SKM-1 treated with dmso at 0.1 percent for 144 hours (cell line): Measurements from ENCODE around the gene FBXL7.

Experiments
- DNase-seq: peaks from one replicate; lab custom pipeline; 2025; ENCODE audit not compliant: unreplicated experiment; lab: John Stamatoyannopoulos, UW

FBXL7 gene

DNA sequence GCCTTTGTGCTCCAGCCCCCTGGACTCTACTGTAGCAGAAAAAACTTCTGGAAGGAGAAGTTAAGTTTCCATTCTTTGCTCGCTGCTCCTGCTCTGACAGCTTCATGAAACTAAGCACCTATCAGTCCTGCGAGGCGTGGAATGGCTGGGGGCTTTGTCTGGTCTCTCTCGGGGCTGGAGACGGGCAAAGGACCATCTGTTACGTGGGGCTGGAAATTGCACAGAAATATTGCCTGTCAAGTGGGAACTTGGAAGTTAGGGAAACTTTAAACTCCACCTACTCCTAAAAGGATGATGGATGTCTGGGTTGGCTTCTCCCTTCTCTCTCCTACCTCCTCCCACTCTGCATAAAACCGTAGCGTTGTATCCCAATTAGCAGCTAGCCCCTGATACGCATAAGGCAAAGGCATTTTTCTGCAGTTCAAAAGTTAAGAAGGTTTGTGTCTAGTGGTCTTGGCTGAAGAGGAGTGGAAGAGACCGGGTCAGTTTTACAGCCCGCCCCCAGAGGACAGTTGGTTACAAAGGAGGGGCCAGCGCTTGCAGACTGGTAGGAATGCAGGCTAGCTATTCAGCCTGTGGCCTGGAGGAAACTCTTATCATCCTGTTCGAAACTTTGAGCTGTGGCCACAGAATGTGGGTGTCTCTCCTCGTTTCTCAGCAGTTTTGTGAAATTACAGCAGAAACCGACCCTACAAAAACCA, 1.3 kb downstream of the FBXL7 start:
- DNase-seq: no peak

DNA sequence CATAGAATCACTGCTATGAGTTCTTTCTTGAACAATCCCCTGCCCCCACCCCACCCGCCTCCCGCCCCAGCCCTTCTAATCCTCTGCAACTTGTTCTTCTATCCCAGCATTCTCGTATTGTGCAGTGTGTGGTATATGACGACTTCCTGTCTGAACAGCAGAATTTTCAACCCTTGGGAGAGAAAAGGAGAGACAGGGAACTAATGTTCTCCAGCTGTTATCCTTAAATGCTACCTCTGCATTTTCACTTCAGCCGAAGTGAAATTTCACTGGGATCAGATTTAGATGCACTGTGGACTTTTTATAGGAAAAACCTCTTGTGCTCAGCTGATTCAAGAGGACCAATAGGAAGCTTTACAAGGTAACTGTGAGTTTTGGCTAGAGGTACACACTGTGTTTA, 2.2 kb downstream of the FBXL7 start:
- DNase-seq: no peak

DNA sequence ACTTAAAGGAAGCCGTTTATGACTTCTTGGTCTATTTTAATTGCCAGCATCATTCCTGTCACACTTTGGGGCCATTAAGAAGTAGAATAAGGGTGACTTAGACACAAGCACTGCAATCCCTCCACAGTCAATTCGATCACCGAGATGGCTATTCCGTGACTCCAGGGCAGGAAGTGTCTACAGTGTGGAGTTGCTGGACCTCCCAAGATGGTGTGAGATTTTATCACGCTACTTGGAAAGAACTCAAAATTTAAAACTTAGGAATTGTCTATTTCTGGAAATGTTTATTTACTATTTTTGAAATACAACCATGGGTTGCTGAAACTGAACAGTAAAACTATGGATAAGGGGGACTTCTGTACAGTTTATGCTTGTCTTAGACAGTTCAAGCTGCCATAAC, 6.2 kb downstream of the FBXL7 start:
- DNase-seq: no peak

GRCh38 chr5:15506897-15507296, 6.9 kb downstream of the FBXL7 start:
- no peak for DNase-seq

DNA sequence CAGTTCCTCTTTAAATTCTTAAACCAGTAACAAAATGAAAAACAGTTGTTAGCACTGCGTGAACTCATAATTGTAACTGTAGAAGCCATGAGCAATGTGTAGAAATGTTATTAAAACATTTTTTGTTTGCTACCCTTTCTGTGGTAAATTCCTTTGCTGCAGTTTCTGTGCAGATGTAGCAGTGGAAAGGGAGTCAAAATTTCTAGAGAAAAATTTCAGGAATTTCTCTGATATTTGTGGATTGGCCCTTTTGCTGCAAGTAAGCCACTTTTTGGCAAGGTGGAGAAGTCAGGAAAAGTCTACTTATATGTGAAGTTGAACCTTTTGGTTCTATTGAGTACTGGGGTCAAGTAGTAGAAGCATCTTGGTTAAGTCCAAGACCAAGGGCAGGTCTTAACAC, 10.1 kb downstream of the FBXL7 start:
- DNase-seq: no peak

- DNase-seq: no peak
These were observed 10.9 kb downstream of the FBXL7 start for GRCh38 chr5:15510831-15511230.

- DNase-seq: no peak
These were observed 13.5 kb downstream of the FBXL7 start for GRCh38 chr5:15513431-15513830.

- DNase-seq: no peak
These were observed 13.9 kb downstream of the FBXL7 start for GRCh38 chr5:15513911-15514310.

- no peak for DNase-seq
These were observed 15.2 kb downstream of the FBXL7 start for GRCh38 chr5:15515229-15515628.

DNA sequence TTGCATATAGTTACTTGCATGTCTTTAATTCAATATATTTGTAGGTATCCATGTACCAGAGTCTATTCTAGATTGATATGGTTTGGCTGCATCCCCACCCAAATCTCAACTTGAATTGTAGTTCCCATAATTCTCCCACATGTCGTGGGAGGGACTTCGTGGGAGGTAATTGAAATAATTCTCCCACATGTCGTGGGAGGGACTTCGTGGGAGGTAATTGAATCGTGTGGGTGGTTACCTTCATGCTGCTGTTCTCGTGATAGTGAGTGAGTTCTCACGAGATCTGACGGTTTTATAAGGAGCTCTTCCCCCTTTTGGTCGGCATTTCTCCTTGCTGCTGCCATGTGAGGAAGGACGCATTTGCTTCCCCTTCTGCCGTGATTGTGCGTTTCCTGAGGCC, 16.5 kb downstream of the FBXL7 start:
- DNase-seq: no peak

DNA sequence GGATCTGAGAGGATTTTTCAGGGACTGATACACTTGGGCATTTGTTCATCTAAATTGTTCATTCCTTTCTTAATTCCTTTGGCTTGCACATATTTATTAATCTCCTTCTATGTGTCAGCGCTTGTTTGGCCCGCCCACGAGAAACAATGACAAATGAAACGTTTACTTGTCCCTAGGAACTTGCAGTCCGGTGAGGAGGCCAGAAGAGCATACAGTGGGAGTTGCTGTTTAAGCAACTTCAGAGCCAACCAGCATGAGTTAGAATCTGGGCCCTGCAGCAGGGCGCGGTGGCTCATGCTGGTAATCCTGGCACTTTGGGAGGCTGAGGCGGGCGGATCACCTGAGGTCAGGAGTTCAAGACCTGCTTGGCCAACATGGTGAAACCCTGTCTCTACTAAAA, 18.8 kb downstream of the FBXL7 start:
- DNase-seq: no peak

DNA sequence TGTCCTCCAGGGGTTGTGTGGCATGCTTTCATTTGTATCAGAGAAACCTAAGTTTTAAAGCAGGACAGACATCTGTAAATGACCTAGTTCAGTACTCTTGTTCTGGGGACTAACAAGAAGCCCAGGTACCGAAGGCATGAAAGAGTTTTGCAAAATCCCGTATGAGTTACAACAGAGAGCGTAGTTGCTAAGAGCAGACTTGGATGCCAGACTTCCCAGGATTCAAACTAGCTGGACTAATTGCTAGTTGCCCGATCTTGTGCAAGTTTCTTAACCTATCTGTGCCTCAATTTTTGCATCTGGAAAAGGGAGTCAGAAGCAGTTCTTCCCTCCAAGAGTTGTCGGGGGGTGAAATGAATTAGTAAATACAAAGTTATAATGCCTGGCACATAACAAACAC, 20.9 kb downstream of the FBXL7 start:
- no peak for DNase-seq

DNA sequence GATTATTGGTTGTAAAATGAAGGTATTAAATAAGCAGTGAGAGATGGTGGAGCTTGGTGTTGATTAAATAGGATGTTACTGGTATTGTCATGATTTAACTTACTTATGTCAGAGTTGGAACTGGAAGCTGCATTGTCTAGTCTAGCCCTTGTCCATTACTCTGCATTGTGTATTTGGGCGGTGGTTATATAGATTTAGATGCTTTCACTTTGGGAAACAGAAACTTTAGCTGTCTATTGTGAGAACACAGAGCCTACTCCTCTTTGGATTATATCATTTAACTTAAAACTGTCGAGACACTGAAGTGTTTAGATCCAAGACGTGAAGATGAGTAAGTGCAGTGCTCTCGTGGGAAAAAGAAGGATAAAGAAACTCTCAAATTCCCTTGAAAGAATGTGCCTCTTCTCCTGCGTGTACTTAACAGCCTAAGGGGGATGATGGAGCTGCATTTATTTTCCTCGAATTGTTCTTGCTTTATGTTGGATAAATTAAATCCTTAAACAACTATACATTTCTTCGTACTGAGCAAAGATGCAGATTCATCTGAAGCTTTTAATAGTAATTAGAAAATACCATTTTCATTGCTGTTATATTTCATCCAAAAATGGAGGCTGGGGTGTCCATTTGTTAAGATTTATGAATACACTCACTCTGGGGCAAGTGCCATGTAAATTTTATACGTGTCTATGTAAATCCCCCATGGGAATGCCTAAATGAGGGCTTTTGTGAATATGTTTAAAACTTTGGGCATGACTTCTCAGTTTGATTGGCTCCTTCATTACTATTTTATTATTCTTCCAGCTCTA, 21.6 kb downstream of the FBXL7 start:
- no peak for DNase-seq

- no peak for DNase-seq
These were observed 22.2 kb downstream of the FBXL7 start for GRCh38 chr5:15522187-15522520.

GRCh38 chr5:15524712-15525111, 24.7 kb downstream of the FBXL7 start:
- no peak for DNase-seq

DNA sequence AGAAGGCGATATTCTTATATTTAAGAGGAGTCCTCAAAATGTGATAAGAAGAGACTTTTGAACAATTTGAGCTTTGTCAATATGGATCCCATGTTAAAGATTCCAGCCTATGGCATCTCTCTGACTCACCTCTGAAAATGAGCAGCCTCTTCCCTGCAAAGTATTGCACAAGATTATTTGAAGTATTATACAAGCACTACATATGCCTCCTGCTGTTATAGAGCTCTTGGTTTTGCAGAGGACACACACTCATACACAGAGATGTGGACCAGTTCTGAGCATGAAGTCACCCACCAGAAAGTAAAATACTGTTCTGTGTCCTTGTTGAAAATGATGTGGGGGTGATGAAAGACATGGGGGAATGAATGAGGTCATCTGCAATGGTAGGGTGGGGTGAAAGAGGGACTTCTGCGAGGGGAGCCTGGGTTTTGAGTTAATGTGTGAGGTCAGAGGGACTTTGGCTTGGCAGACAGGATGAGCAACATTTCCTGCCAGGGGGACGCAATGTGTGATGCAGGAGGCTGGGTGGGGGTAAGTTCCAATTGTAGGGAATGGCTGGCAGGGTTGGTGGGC, 25.8 kb downstream of the FBXL7 start:
- no peak for DNase-seq

- no peak for DNase-seq
These were observed 26.4 kb downstream of the FBXL7 start for GRCh38 chr5:15526413-15526812.

DNA sequence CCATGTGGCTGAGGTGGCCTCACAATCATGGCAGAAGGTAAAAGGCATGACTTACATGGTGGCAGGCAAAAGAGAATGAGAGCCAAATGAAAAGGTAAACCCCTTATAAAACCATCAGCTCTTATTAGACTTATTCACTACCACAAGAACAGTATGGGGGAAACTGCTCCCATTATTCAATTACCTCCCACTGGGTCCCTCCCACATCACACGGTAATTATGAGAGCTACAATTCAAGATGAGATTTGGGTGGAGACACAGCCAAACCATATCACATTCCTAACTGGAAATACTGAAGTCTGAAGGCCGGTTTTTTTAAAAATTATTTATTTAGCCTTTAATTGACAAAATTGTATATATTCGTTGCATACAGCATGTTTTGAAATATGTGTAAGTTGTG, 28.5 kb downstream of the FBXL7 start:
- no peak for DNase-seq

DNA sequence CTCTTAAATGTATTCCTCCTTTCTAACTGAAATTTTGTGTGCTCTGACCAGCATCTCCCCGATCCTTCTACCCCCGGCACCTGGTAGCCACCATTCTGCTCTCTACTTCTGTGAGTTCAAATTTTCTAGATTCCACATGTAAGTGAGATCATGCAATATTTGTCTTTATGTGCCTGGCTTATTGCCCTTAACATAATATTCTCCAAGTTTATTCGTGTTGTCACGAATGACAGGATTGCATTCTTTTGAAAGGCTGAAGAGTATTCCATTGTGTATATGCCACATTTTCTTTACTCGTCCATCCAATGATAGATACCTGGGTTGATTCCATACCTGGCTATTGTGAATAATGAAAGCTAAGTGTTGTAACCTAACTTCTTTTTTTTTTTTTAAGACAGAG, 29.0 kb downstream of the FBXL7 start:
- DNase-seq: no peak

DNA sequence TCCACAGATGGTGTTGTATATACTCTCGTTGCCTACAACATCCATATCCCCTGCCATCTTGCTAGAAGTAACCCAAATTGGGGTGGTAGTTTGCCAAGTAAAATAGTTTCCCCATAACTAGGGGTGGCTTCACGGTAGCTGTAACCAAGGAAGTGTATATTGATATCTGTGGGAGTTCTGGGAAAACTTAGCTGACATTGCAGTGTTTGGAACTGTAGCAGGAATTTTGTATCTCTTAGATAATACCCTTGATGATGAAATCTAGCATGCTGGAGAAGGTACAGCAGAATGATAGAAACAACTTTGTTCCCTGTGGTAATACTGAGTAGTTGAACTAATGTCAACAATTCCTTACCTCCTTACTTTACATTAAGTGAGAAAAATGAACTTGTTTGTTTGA, 29.8 kb downstream of the FBXL7 start:
- no peak for DNase-seq

DNA sequence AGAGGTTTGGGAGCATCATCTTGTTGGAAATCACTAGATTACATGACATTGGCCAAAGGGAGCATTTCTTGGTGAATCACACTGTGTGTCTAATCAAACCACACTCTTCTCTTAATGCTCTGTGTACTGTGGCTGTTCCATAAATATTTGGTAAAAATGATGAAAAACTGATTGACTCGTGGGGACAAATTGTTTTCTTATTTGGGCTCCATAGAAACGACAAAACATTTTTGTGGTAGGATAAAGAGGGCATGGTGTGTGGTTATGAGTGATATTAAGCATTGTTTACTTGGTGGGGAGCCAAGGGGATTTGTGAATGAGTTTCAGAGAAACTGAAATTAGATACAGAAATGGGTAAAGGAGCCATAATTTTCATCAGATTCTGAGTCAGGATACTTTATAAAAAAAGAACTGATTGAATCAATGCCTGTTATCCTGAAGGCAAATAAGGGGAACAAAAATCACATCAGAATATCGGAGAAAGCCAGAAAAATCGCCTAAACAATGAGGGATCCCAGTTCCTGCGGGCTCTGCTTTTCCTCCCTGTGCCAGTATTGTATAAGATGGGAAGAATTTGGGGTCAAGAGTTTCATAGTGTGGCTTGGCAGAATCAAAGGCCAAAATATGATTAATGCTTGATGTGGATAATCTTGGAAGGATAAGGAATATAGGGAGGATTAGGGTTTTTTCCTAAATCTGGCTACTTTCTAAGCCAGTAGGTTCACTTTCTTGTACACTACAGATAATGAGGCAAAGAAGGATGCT, 33.3 kb downstream of the FBXL7 start:
- no peak for DNase-seq

DNA sequence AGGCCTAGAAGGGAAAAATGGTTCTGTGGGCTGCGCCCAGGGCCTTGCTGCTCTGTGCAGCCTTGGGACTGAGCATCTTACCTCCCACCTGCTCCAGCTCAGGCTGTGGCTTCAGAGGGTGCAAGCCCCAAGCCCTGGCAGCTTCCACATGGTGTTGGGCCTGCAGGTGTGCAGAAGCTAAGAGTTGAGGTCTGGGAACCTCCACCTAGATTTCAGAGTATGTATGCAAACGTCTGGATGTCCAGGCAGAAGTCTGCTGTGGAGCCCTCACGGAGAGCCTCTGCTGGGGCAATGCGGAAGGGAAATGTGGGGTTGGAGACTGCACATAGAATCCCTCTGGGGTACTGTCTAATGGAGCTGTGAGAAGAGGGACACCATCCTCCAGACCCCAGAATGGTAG, 36.0 kb downstream of the FBXL7 start:
- DNase-seq: no peak
